Endothelial cell of umbilical vein (primary cell): Measurements from ENCODE around the gene PPP1R13B. TPM values are rescaled to one million over a fixed set of nuclear protein-coding genes. Genes with fewer than 3 reads are reported as not detected.

Source experiments
- BruUV-seq: library from RNA; stranded (reverse); fragments of 400-500 nt; replicated peaks from 2 replicates; lab custom pipeline; 2021; lab: Mats Ljungman, UMichigan
- CTCF ChIA-PET: fragments of 300-600, 350-600 bp; sonication (Branson Sonifier 250); formaldehyde crosslinking; loops from one replicate; lab custom pipeline; 2021; ENCODE audit warnings: antibody characterized with exemption, inconsistent platforms; lab: Charles Lee
- POLR2A ChIA-PET: fragments of 300-600, 350-600 bp; sonication (Branson Sonifier 250); formaldehyde crosslinking; loops from one replicate; lab custom pipeline; 2021; ENCODE audit warnings: antibody characterized with exemption, inconsistent platforms; lab: Charles Lee
- DNase-seq: peaks from one replicate; pipeline ENCODE4 v3.0.0-alpha.2; 2011; ENCODE audit warnings: low read depth, low spot score
- FAIRE-seq: peaks from 2 replicates; lab custom pipeline; 2011; peaks lifted over from hg19 to GRCh38; lab: Jason Lieb, UNC
- H2AFZ ChIP-seq: 2 replicates; pipeline ENCODE4 v1.6.0; 2012; ENCODE audit warnings: low read depth, low read length, control low read depth, inconsistent platforms
- H3K27ac ChIP-seq: 2 replicates; pipeline ENCODE4 v1.5.1; 2011; ENCODE audit warnings: low read depth, mild to moderate bottlenecking, control low read depth, low read length, moderate library complexity; ENCODE audit not compliant: insufficient read depth
- H3K27me3 ChIP-seq, 2 experiments: 2 replicates each; pipeline versions ENCODE4 v1.6.0 to v1.6.1; 2011; ENCODE audit warnings: low read length in 2 of 2, mixed read lengths in 1 of 2; ENCODE audit not compliant: control insufficient read depth in 2 of 2, insufficient read depth in 2 of 2
- H3K36me3 ChIP-seq, 2 experiments: 2 replicates in 1 of 2; 3 replicates in 1 of 2; pipeline ENCODE4 v1.5.1; 2011; ENCODE audit warnings: low read length in 2 of 2, mild to moderate bottlenecking in 1 of 2, moderate library complexity in 1 of 2; ENCODE audit not compliant: control insufficient read depth in 2 of 2, insufficient read depth in 2 of 2; ENCODE audit errors: extremely low read depth in 1 of 2
- H3K4me1 ChIP-seq: 3 replicates; pipeline ENCODE4 v1.5.1; 2011; ENCODE audit warnings: mild to moderate bottlenecking, low read length; ENCODE audit not compliant: control insufficient read depth, insufficient read depth; ENCODE audit errors: extremely low read depth
- H3K4me2 ChIP-seq: 2 replicates; pipeline ENCODE4 v1.6.1; 2011; ENCODE audit warnings: low read length, control low read depth, mixed read lengths; ENCODE audit not compliant: insufficient read depth
- H3K4me3 ChIP-seq, 3 experiments: fragments of 200-600 bp in 1 of 3; sonication (generic), shearing (Covaris generic) in 1 of 3; replicated peaks in 1 of 3; 2 replicates each; pipeline ENCODE4 v1.5.1; 2011 to 2016; ENCODE audit warnings: control low read depth in 3 of 3, low read length in 3 of 3, mild to moderate bottlenecking in 2 of 3, inconsistent platforms in 1 of 3, low read depth in 1 of 3, moderate library complexity in 1 of 3; ENCODE audit not compliant: insufficient read depth in 1 of 3
- H3K79me2 ChIP-seq: 2 replicates; pipeline ENCODE4 v1.6.0; 2012; ENCODE audit warnings: low read length, inconsistent platforms; ENCODE audit not compliant: control insufficient read depth, insufficient read depth
- H3K9ac ChIP-seq: replicated peaks from 2 replicates; pipeline ENCODE3; 2011; ENCODE audit warnings: low read length, control low read depth; ENCODE audit not compliant: insufficient read depth; ENCODE audit errors: extremely low read depth
- H3K9me1 ChIP-seq: replicated peaks from 3 replicates; pipeline ENCODE4 v1.6.0; 2011; ENCODE audit warnings: mild to moderate bottlenecking, low read length; ENCODE audit not compliant: control insufficient read depth, insufficient read depth; ENCODE audit errors: extremely low read depth
- H3K9me3 ChIP-seq: replicated peaks from 2 replicates; pipeline ENCODE4 v1.5.1; 2012; ENCODE audit warnings: low read length, inconsistent platforms; ENCODE audit not compliant: control insufficient read depth, insufficient read depth
- H4K20me1 ChIP-seq: replicated peaks from 2 replicates; pipeline ENCODE3; 2011; ENCODE audit warnings: mild to moderate bottlenecking, low read length; ENCODE audit not compliant: control insufficient read depth, insufficient read depth; ENCODE audit errors: extremely low read depth
- FOS ChIP-seq: IDR thresholded peaks from 2 replicates; pipeline ENCODE4 v1.6.1; 2011; ENCODE audit warnings: mild to moderate bottlenecking, low read length, moderate library complexity, borderline replicate concordance; ENCODE audit not compliant: insufficient read depth
- GATA2 ChIP-seq: IDR thresholded peaks from 2 replicates; pipeline ENCODE4 v1.7.0; 2011; ENCODE audit warnings: low read depth, mild to moderate bottlenecking, moderate library complexity, mixed read lengths, low read length; ENCODE audit not compliant: insufficient read length, insufficient read depth
- POLR2A ChIP-seq: IDR thresholded peaks from 2 replicates; pipeline ENCODE4 v1.6.1; 2012; ENCODE audit warnings: low read depth, mild to moderate bottlenecking, control low read depth, low read length
- POLR2AphosphoS5 ChIP-seq: IDR thresholded peaks from 2 replicates; pipeline ENCODE4 v1.6.1; 2012; ENCODE audit warnings: low read depth, mild to moderate bottlenecking, control low read depth, low read length, moderate library complexity; ENCODE audit not compliant: insufficient read depth
- dilution Hi-C: fragments of 300-500 bp; cut with MboI; formaldehyde crosslinking; loops from one replicate; pipeline ENCODE4 v1.15.0; 2019; ENCODE audit warnings: low sequenced_read_pairs; ENCODE audit not compliant: extremely low pct_ligation_motif_present
- intact Hi-C: fragments of 100-400 bp; cut with micrococcal nuclease; formaldehyde crosslinking; loops from one replicate; pipeline ENCODE4 v1.10.0; 2022
- polyA plus RNA-seq, 4 experiments: library from polyadenylated mRNA; depleted of rRNA in 3 of 4; stranded (reverse) in 3 of 4; unstranded in 1 of 4; fragments of >200 nt; gene quantifications; 2 replicates each; pipeline versions ENCODE4 v1.2.1 to v1.2.3, GENCODE V29; 2011 to 2012; ENCODE audit warnings: missing spikeins in 1 of 4
- total RNA-seq: library from RNA; stranded (reverse); gene quantifications from 2 replicates; pipeline ENCODE4 v1.2.3, GENCODE V29; 2021
- TF ChIP-seq, protein P1 (sequence below), 2 donors: IDR thresholded peaks; 1 replicate in 1 of 2; 2 replicates in 1 of 2; pipeline ENCODE4 v1.5.1; 2011; ENCODE audit warnings: low read length in 2 of 2, mild to moderate bottlenecking in 2 of 2, moderate library complexity in 2 of 2, control low read depth in 1 of 2, inconsistent platforms in 1 of 2, low read depth in 1 of 2; ENCODE audit not compliant: insufficient read depth in 1 of 2; ENCODE audit errors: extremely low read depth in 1 of 2
- TF ChIP-seq, protein P2 (sequence below): IDR thresholded peaks from 2 replicates; pipeline ENCODE4 v1.6.1; 2011; ENCODE audit not compliant: insufficient read depth, insufficient read length

Gene PPP1R13B
- total and polyA plus RNA-seq, 2 donors (not counting 3 experiments of a cell fraction or from before 2014, with no cell fraction given), result 10.0 to 30.0 TPM

DNA sequence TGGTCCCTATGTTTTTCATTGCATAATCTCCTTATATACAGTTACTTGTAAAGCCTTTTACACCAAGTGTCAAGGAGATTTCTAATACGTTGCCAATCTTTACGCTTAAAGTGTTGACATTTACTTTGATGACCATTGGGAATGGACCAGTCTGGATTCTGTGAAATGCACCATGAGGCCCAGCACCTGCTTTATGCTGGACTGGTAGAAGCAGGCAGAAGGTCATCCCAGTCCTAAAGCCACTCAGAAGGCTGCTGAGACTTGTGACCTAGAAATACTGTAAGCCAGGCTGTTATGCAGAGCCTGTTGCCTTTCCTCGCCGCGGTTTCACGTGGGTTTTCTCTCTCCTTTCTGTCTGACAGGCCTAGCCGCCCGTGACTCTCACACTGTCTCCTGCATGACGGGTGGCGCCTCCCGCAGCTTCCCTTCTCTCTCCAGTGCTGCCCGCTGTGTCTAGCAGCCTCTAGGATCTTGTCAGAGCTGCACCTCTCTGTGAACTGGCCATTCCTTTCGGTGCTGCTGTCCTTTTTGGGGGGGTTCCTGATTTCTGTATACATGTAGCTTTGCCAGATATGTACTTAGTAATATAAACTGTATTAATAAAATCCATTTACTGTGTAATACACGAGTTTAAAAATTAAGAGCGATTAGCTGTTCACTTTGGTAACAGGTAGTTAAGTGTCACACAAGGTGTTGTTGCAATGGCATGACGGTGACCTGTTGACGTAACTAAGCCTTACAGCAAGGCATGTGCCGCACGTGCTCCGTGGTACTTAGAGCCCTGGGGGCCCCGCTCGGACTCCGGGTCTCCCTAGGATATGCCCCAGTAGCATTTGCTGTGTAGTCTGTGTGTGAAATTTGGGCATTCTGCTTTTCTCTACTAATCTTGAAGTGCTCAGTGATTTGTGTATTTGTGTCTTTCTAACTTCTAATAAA, 161.8 kb downstream of the PPP1R13B start:
- dilution Hi-C loops (no loop called here), intact Hi-C loops (no loop called here)
- H3K9me1 ChIP-seq, result no peaks in the 10 kb centered on the region
- no peaks in the 10 kb centered on the region for H3K9me3 ChIP-seq
- no peak overlapping the region for H3K9ac ChIP-seq
- POLR2A ChIA-PET, result no interaction called here
- peaks cover 3% of the 10 kb centered on the region for H4K20me1 ChIP-seq
- no peaks in the 10 kb centered on the region for H3K4me1 ChIP-seq
- H3K4me3 ChIP-seq, result no peak overlapping the region
- H3K27me3 ChIP-seq, result no peaks in the 10 kb centered on the region
- CTCF ChIA-PET, result no interaction called here
- DNase-seq (no peak), FAIRE-seq (no peak)
- no peak overlapping the region for H2AFZ ChIP-seq
- BruUV-seq, result no TSS peak
- no peak overlapping the region for H3K4me2 ChIP-seq
- peaks cover 13% of the 10 kb centered on the region for H3K79me2 ChIP-seq
- TF ChIP-seq, protein P1, sequence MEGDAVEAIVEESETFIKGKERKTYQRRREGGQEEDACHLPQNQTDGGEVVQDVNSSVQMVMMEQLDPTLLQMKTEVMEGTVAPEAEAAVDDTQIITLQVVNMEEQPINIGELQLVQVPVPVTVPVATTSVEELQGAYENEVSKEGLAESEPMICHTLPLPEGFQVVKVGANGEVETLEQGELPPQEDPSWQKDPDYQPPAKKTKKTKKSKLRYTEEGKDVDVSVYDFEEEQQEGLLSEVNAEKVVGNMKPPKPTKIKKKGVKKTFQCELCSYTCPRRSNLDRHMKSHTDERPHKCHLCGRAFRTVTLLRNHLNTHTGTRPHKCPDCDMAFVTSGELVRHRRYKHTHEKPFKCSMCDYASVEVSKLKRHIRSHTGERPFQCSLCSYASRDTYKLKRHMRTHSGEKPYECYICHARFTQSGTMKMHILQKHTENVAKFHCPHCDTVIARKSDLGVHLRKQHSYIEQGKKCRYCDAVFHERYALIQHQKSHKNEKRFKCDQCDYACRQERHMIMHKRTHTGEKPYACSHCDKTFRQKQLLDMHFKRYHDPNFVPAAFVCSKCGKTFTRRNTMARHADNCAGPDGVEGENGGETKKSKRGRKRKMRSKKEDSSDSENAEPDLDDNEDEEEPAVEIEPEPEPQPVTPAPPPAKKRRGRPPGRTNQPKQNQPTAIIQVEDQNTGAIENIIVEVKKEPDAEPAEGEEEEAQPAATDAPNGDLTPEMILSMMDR (IDR thresholded peaks at IDR 0.05; ENCODE audit: extremely low read depth in 1 of 2, insufficient read depth in 1 of 2, low read depth in 1 of 2, low read length in 2 of 2), result no peak
- TF ChIP-seq, protein P2, sequence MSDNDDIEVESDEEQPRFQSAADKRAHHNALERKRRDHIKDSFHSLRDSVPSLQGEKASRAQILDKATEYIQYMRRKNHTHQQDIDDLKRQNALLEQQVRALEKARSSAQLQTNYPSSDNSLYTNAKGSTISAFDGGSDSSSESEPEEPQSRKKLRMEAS, result no peak
- no peak for TF ChIP-seq FOS
- no peak for TF ChIP-seq POLR2A
- TF ChIP-seq GATA2, result no peak
- no peak for TF ChIP-seq POLR2AphosphoS5
- H3K36me3 ChIP-seq, result peaks cover 18 to 31% of the 10 kb centered on the region in 2 experiments
- H3K27ac ChIP-seq, result no peak overlapping the region
